CD14-positive monocyte (primary cell): Measurements from ENCODE around the gene CC2D1A. TPM values are rescaled to one million over a fixed set of nuclear protein-coding genes. Genes with fewer than 3 reads are reported as not detected.

Experiments
- DNase-seq, 3 donors: peaks; one replicate each; pipeline ENCODE4 v3.0.0-alpha.2; 2011 to 2022
- H2AFZ ChIP-seq: 2 replicates; pipeline ENCODE4 v1.6.0; 2012; ENCODE audit warnings: mild to moderate bottlenecking, low read depth, low read length, inconsistent platforms; ENCODE audit not compliant: insufficient read depth, poor library complexity, severe bottlenecking
- H3K27ac ChIP-seq, 2 donors: 1 replicate in 1 of 2; 2 replicates in 1 of 2; pipeline ENCODE4 v1.5.1; 2012 to 2013; ENCODE audit warnings: low read length in 2 of 2, control low read depth in 1 of 2, inconsistent platforms in 1 of 2, low read depth in 1 of 2, mild to moderate bottlenecking in 1 of 2
- H3K27me3 ChIP-seq, 2 donors: one replicate each; pipeline versions ENCODE4 v1.6.0 to v1.6.1; 2011 to 2013; ENCODE audit warnings: low read length in 2 of 2; ENCODE audit not compliant: control insufficient read depth in 2 of 2, insufficient read depth in 2 of 2
- H3K36me3 ChIP-seq, 2 donors: replicated peaks in 1 of 2; 1 replicate in 1 of 2; 2 replicates in 1 of 2; pipeline versions ENCODE4 v1.5.1 to v1.6.1; 2012 to 2013; ENCODE audit warnings: low read length in 2 of 2, control low read depth in 1 of 2, inconsistent platforms in 1 of 2, mild to moderate bottlenecking in 1 of 2; ENCODE audit not compliant: insufficient read depth in 2 of 2, control insufficient read depth in 1 of 2
- H3K4me1 ChIP-seq, 2 donors: 1 replicate in 1 of 2; 2 replicates in 1 of 2; pipeline versions ENCODE4 v1.5.1 to v1.6.1; 2012 to 2013; ENCODE audit warnings: low read length in 2 of 2, control low read depth in 1 of 2, inconsistent platforms in 1 of 2, mild to moderate bottlenecking in 1 of 2, moderate library complexity in 1 of 2; ENCODE audit not compliant: insufficient read depth in 2 of 2, control insufficient read depth in 1 of 2
- H3K4me2 ChIP-seq: replicated peaks from 2 replicates; pipeline ENCODE3; 2012; ENCODE audit warnings: low read length, moderate library complexity, mild to moderate bottlenecking; ENCODE audit not compliant: poor library complexity, severe bottlenecking; ENCODE audit errors: extremely low read depth
- H3K4me3 ChIP-seq, 3 experiments: fragments of 200-600 bp in 1 of 3; sonication (generic) in 1 of 3; replicated peaks in 1 of 3; 1 replicate in 2 of 3; 2 replicates in 1 of 3; pipeline ENCODE4 v1.5.1; 2011 to 2013; ENCODE audit warnings: low read length in 3 of 3, mild to moderate bottlenecking in 3 of 3, control low read depth in 2 of 3, low read depth in 2 of 3, inconsistent platforms in 1 of 3, moderate library complexity in 1 of 3
- H3K79me2 ChIP-seq: 2 replicates; pipeline ENCODE4 v1.6.0; 2012; ENCODE audit warnings: mild to moderate bottlenecking, control low read depth, inconsistent platforms, low read length, moderate library complexity; ENCODE audit not compliant: insufficient read depth
- H3K9ac ChIP-seq: 2 replicates; pipeline ENCODE4 v1.6.0; 2017; ENCODE audit warnings: low read length, mild to moderate bottlenecking; ENCODE audit not compliant: insufficient read depth, poor library complexity, severe bottlenecking
- H3K9me3 ChIP-seq, 2 donors: replicated peaks in 1 of 2; 1 replicate in 1 of 2; 2 replicates in 1 of 2; pipeline versions ENCODE4 v1.5.1 to v1.6.1; 2012 to 2013; ENCODE audit warnings: low read length in 2 of 2, control low read depth in 1 of 2; ENCODE audit not compliant: control insufficient read depth in 1 of 2, insufficient read depth in 1 of 2
- H4K20me1 ChIP-seq: 2 replicates; pipeline ENCODE4 v1.6.0; 2012; ENCODE audit warnings: mild to moderate bottlenecking, low read length, control low read depth, moderate library complexity; ENCODE audit not compliant: insufficient read depth
- H3K27ac Mint-ChIP-seq, 7 donors: one replicate each; pipeline ENCODE4 v1.8.0; 2020; ENCODE audit warnings: mild to moderate bottlenecking in 7 of 7, mixed read lengths in 7 of 7, moderate library complexity in 6 of 7, inconsistent platforms in 2 of 7
- H3K27me3 Mint-ChIP-seq, 3 donors: one replicate each; pipeline ENCODE4 v1.8.0; 2021 to 2022; ENCODE audit warnings: low read depth in 3 of 3, mild to moderate bottlenecking in 3 of 3, mixed read lengths in 3 of 3, moderate library complexity in 3 of 3, inconsistent platforms in 1 of 3
- H3K36me3 Mint-ChIP-seq, 2 donors: one replicate each; pipeline ENCODE4 v1.8.0; 2020; ENCODE audit warnings: mixed read lengths in 2 of 2, inconsistent platforms in 1 of 2, mild to moderate bottlenecking in 1 of 2
- H3K4me1 Mint-ChIP-seq: one replicate; pipeline ENCODE4 v1.8.0; 2020; ENCODE audit warnings: mild to moderate bottlenecking, mixed read lengths
- H3K4me3 Mint-ChIP-seq, 2 donors: one replicate each; pipeline ENCODE4 v1.8.0; 2020; ENCODE audit warnings: mild to moderate bottlenecking in 2 of 2, mixed read lengths in 2 of 2, moderate library complexity in 1 of 2
- H3K9me3 Mint-ChIP-seq, 7 donors: one replicate each; pipeline ENCODE4 v1.8.0; 2020 to 2022; ENCODE audit warnings: mixed read lengths in 7 of 7, mild to moderate bottlenecking in 6 of 7, moderate library complexity in 6 of 7, inconsistent platforms in 2 of 7
- CTCF ChIP-seq: fragments of 200-600 bp; IDR thresholded peaks from one replicate; pipeline ENCODE4 v1.8.0; 2022; ENCODE audit warnings: antibody characterized with exemption, mild to moderate bottlenecking
- WGBS: methylation state at CpG from one replicate; pipeline ENCODE4 v1.1.5; 2013; ENCODE audit warnings: missing lambda C conversion rate; ENCODE audit not compliant: insufficient coverage; 5-methylcytosine and 5-hydroxymethylcytosine counted together
- intact Hi-C, 2 donors: fragments of 100-400 bp; cut with micrococcal nuclease; formaldehyde crosslinking; loops; one replicate each; pipeline versions ENCODE4 v1.15.0 to v1.15.1; 2023
- polyA minus RNA-seq: library from RNA; depleted of rRNA, polyadenylated mRNA; stranded (reverse); fragments of >200 nt; gene quantifications from 2 replicates; pipeline ENCODE4 v1.2.3, GENCODE V29; 2012
- polyA plus RNA-seq, 3 donors: library from polyadenylated mRNA; depleted of rRNA in 1 of 3; unstranded in 2 of 3; stranded (reverse) in 1 of 3; fragments of 300-500 nt in 2 of 3; fragments of >200 nt in 1 of 3; fragmentation: Illumina TruSeq in 2 of 3; gene quantifications; 1 replicate in 2 of 3; 2 replicates in 1 of 3; pipeline ENCODE4 v1.2.3, GENCODE V29; 2012 to 2021
- total RNA-seq, 12 experiments: library from RNA in 1 of 12; stranded (reverse) in 1 of 12; fragments of 120-200 nt in 1 of 12; gene quantifications; one replicate each; pipeline ENCODE4 v1.2.4 and lab custom pipeline; 2013 to 2026; ENCODE audit warnings: mixed read lengths in 6 of 12, inconsistent platforms in 1 of 12

The CC2D1A gene
- total RNA-seq (2013), result 18.6 TPM
- 10 to 100 TPM in 1 of 3 donors, 1 to 10 TPM in 2; 4.6 to 27.0 (median 6.2) TPM for polyA plus RNA-seq
- polyA minus RNA-seq, result 17.6 and 22.5 TPM in 2 replicates
- total RNA-seq (lab: John Stamatoyannopoulos, UW), result 4.1 to 24.9 (median 13.4) reads per million in 11 experiments

DNA sequence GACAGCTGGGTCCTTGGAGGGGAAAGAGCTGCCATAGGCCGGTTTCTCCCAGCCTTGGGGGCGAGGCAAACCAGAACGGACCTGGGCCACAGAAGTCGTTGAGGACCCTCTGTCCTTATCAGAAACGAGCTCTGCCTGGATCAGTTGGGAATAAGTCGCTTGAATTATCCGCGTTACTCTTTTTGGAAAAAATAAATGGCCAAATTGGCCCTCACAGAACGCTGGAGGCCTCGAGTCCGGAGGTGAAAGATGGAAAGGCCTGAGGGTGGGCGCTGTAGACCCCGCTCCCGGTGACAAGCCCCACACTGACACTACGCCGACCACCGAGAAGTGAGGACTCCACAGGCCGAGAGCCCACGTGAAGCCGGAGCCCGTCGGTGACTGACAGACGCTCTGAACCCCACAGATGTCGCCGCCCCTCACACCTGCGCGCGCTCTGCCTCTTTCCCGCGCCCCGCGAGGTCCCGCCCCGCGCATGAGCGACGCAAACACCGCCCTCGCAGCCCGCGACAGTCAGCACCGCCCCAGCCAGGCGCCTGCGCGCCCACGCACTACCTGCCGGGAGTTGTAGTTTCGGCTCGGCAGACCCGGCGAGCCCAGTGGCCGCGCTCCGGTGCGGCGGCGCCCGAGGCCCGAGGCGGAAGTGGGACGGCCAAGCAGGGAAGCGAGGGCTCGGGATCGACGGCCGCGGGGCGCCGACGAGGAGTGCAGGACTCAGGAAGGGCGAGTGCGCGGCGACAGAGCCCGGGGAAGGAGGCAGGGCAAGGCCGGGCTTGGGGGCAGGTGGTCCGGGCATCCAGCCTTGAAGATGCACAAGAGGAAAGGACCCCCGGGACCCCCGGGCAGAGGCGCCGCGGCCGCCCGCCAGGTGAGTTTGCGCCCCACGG lies at the start of gene CC2D1A, which contains the start of gene BRME1:
CC2D1A (plus strand) TSS at position 568 of the 887 bp plus-strand sequence; CDS start at position 809, 241 bp downstream.
BRME1 (minus strand) TSS at position 484 of the 887 bp plus-strand sequence. CDS start 1,225 bp downstream, outside the sequence.
- Histone ChIP-seq H3K4me1 (peaks cover 19 to 26% of the 10 kb centered on the region in 2 donors), H3K4me2 (peak within 1 kb of the TSS; percentile 96), H3K79me2 (peaks cover 9% of the 10 kb centered on the region), H4K20me1 (no peaks in the 10 kb centered on the region), H3K27ac (peak within 1 kb of the TSS in 1 of 2 donors; percentile 78), H3K9ac (peak within 1 kb of the TSS; percentile 82), H3K4me3 (peak within 1 kb of the TSS; percentile 63 to 86 (median 86)), H3K36me3 (peaks cover 2 to 6% of the 10 kb centered on the region in 2 donors), H3K27me3 (no peaks in the 10 kb centered on the region), H3K9me3 (no peaks in the 10 kb centered on the region), H2AFZ (peak within 1 kb of the TSS; percentile 94)
- TF ChIP-seq CTCF, result no peak
- peak within 1 kb of the TSS; percentile 82 to 83 for H3K4me3 Mint-ChIP-seq
- no peaks in the 10 kb centered on the region for H3K9me3 Mint-ChIP-seq
- H3K4me1 Mint-ChIP-seq, result peaks cover 20% of the 10 kb centered on the region
- peaks cover 0 to 2% (median 1%) of the 10 kb centered on the region in 3 donors for H3K27me3 Mint-ChIP-seq
- DNase-seq, result peak; percentile 80 to 85 (median 84)
- peaks cover 7 to 21% of the 10 kb centered on the region in 2 donors for H3K36me3 Mint-ChIP-seq
- peak within 1 kb of the TSS; percentile 25 to 88 (median 56) for H3K27ac Mint-ChIP-seq
- intact Hi-C loops, result no loop called here
- WGBS, result 9% methylated on average over 83 of the region's 86 CpGs

- Histone ChIP-seq H3K36me3 (no peaks in the 10 kb centered on the region), H3K79me2 (no peaks in the 10 kb centered on the region), H3K4me2 (no peak overlapping the region), H4K20me1 (no peaks in the 10 kb centered on the region), H3K9me3 (no peaks in the 10 kb centered on the region), H2AFZ (no peak overlapping the region), H3K27ac (no peak overlapping the region), H3K4me3 (no peak overlapping the region), H3K4me1 (peaks cover 9 to 12% of the 10 kb centered on the region in 2 donors), H3K9ac (no peak overlapping the region), H3K27me3 (no peaks in the 10 kb centered on the region)
- 50% methylated on average over 1 of the region's 2 CpGs for whole genome bisulfite sequencing
- H3K9me3 Mint-ChIP-seq, result no peaks in the 10 kb centered on the region
- H3K27ac Mint-ChIP-seq, result peak overlapping the region in 4 of 7 donors; percentile 22 to 73 (median 46)
- peaks cover 0 to 2% (median 0%) of the 10 kb centered on the region in 3 donors for H3K27me3 Mint-ChIP-seq
- intact Hi-C loops, result no loop called here
- no peak for DNase-seq
- no peak for TF ChIP-seq CTCF
- peaks cover 22% of the 10 kb centered on the region for H3K4me1 Mint-ChIP-seq
- no peak overlapping the region for H3K4me3 Mint-ChIP-seq
- H3K36me3 Mint-ChIP-seq, result peaks cover 0 to 2% of the 10 kb centered on the region in 2 donors
Observed at GRCh38 chr19:13856497-13856896, 49.5 kb upstream of the CC2D1A start.
